ENCODE measurements around the gene HLF. TPM values are rescaled to one million over a fixed set of nuclear protein-coding genes. Genes with fewer than 3 reads are reported as not detected.

HLF gene
- total and polyA plus RNA-seq, 2 donors (not counting 3 experiments of a cell fraction or from before 2014, with no cell fraction given), result not detected

DNA sequence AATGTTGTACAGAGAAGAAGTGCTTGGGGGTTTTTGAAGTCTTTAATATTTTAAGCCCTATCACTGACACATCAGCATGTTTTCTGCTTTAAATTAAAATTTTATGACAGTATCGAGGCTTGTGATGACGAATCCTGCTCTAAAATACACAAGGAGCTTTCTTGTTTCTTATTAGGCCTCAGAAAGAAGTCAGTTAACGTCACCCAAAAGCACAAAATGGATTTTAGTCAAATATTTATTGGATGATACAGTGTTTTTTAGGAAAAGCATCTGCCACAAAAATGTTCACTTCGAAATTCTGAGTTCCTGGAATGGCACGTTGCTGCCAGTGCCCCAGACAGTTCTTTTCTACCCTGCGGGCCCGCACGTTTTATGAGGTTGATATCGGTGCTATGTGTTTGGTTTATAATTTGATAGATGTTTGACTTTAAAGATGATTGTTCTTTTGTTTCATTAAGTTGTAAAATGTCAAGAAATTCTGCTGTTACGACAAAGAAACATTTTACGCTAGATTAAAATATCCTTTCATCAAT is 57.8 kb downstream of the HLF start:
- H4K20me1 ChIP-seq (replicated peaks; ENCODE audit: control insufficient read depth, extremely low read depth, insufficient read depth, low read length), result no peaks in the 10 kb centered on the region
- TF ChIP-seq POLR2A (IDR thresholded peaks at IDR 0.05; ENCODE audit: low read depth, low read length) (no peak), EZH2 (IDR thresholded peaks at IDR 0.05; ENCODE audit: borderline replicate concordance, low read depth, low read length, severe bottlenecking) (no peak), MAX (IDR thresholded peaks at IDR 0.05; ENCODE audit: insufficient read depth, insufficient read length) (no peak), MYC (IDR thresholded peaks at IDR 0.05; ENCODE audit: low read depth, low read length) (no peak), CTCF (IDR thresholded peaks at IDR 0.05; ENCODE audit: extremely low read depth in 1 of 2, insufficient read depth in 1 of 2, low read depth in 1 of 2, low read length in 2 of 2) (no peak), POLR2AphosphoS5 (IDR thresholded peaks at IDR 0.05; ENCODE audit: insufficient read depth, low read depth, low read length) (no peak), FOS (IDR thresholded peaks at IDR 0.05; ENCODE audit: borderline replicate concordance, insufficient read depth, low read length) (no peak), JUN (IDR thresholded peaks at IDR 0.05; ENCODE audit: borderline replicate concordance, insufficient read depth, insufficient read length, low read depth) (no peak), GATA2 (IDR thresholded peaks at IDR 0.05; ENCODE audit: insufficient read depth, insufficient read length, low read depth, low read length) (no peak)
- no peaks in the 10 kb centered on the region for H3K9me1 ChIP-seq (replicated peaks; ENCODE audit: control insufficient read depth, extremely low read depth, insufficient read depth, low read length)
- no peaks in the 10 kb centered on the region for H3K79me2 ChIP-seq (ENCODE audit: control insufficient read depth, insufficient read depth, low read length)
- FAIRE-seq, result no peak
- H3K4me2 ChIP-seq (ENCODE audit: insufficient read depth, low read length), result no peak overlapping the region
- no peak overlapping the region for H3K9ac ChIP-seq (replicated peaks; ENCODE audit: extremely low read depth, insufficient read depth, low read length)
- BruUV-seq (replicated peaks), result no TSS peak
- H3K4me3 ChIP-seq (replicated peaks in 1 of 3; ENCODE audit: insufficient read depth in 1 of 3, low read depth in 1 of 3, low read length in 3 of 3), result no peak overlapping the region
- no peaks in the 10 kb centered on the region for H3K36me3 ChIP-seq (ENCODE audit: control insufficient read depth in 2 of 2, extremely low read depth in 1 of 2, insufficient read depth in 2 of 2, low read length in 2 of 2)
- POLR2A ChIA-PET, result no interaction called here
- H3K27me3 ChIP-seq (ENCODE audit: control insufficient read depth in 2 of 2, insufficient read depth in 2 of 2, low read length in 2 of 2), result no peaks in the 10 kb centered on the region
- DNase-seq (ENCODE audit: low read depth, low spot score), result no peak
- dilution Hi-C loops (cut with MboI; ENCODE audit: extremely low pct_ligation_motif_present, low sequenced_read_pairs), result no loop called here
- H3K4me1 ChIP-seq (ENCODE audit: control insufficient read depth, extremely low read depth, insufficient read depth, low read length), result no peaks in the 10 kb centered on the region
- H2AFZ ChIP-seq (ENCODE audit: low read depth, low read length), result no peak overlapping the region
- intact Hi-C loops (cut with micrococcal nuclease), result no loop called here
- CTCF ChIA-PET, result no interaction called here
- H3K27ac ChIP-seq (ENCODE audit: insufficient read depth, low read depth, low read length), result no peak overlapping the region
- H3K9me3 ChIP-seq (replicated peaks; ENCODE audit: control insufficient read depth, insufficient read depth, low read length), result no peaks in the 10 kb centered on the region

Measured in endothelial cell of umbilical vein (primary cell).